Lower leg skin (tissue), 3 donors: ENCODE results near the gene FAM228A.

Experiments used
- POLR2A ChIP-seq, 2 donors: fragments of 450-650 bp; IDR thresholded peaks; one replicate each; pipeline ENCODE4 v1.6.1; 2016 to 2017; ENCODE audit warnings: antibody characterized with exemption in 2 of 2, mild to moderate bottlenecking in 1 of 2, moderate library complexity in 1 of 2
- TF ChIP-seq, protein P1 (sequence below), 3 donors: fragments of 450-650 bp; IDR thresholded peaks; one replicate each; pipeline ENCODE4 v1.5.1; 2016; ENCODE audit warnings: antibody characterized with exemption in 3 of 3, mild to moderate bottlenecking in 3 of 3, moderate library complexity in 2 of 3

DNA sequence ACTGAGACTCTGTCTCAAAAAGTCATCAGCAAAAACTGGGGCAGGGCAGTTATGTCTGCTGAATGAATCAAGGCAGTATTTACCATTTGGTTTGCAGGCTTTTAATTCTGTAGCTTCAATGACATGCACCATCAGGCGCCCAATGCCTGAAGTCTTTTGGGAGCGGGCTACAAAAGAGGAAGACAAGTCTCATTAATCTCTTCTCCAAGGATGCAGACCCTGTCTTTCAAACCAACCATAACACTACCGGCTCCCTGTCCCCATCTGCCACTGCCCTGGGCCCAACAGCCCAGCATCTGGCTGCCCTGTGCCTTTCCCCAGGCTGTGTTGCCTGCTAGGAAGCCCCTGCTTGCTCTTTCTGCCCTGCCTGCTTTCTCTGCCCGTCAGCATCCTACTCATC, 30.3 kb downstream of the FAM228A start:
- TF ChIP-seq POLR2A (IDR thresholded peaks at IDR 0.05), result no peak
- TF ChIP-seq, protein P1, sequence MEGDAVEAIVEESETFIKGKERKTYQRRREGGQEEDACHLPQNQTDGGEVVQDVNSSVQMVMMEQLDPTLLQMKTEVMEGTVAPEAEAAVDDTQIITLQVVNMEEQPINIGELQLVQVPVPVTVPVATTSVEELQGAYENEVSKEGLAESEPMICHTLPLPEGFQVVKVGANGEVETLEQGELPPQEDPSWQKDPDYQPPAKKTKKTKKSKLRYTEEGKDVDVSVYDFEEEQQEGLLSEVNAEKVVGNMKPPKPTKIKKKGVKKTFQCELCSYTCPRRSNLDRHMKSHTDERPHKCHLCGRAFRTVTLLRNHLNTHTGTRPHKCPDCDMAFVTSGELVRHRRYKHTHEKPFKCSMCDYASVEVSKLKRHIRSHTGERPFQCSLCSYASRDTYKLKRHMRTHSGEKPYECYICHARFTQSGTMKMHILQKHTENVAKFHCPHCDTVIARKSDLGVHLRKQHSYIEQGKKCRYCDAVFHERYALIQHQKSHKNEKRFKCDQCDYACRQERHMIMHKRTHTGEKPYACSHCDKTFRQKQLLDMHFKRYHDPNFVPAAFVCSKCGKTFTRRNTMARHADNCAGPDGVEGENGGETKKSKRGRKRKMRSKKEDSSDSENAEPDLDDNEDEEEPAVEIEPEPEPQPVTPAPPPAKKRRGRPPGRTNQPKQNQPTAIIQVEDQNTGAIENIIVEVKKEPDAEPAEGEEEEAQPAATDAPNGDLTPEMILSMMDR (IDR thresholded peaks at IDR 0.05), result no peak
